Transverse colon (tissue), 4 donors: ENCODE data around the gene ADAM30. TPM values are rescaled to one million over a fixed set of nuclear protein-coding genes. Genes with fewer than 3 reads are reported as not detected.

Experiments
- DNase-seq: peaks from one replicate; pipeline ENCODE4 v3.0.0-alpha.2; 2019
- H3K27ac ChIP-seq, 4 donors: fragments of 200-600 bp; sonication (generic); 2 replicates each; pipeline ENCODE4 v1.5.1; 2016 to 2018; ENCODE audit warnings: inconsistent platforms in 4 of 4
- H3K27me3 ChIP-seq: fragments of 200-600 bp; sonication (generic); 2 replicates; pipeline ENCODE4 v1.5.1; 2017; ENCODE audit warnings: inconsistent platforms
- H3K36me3 ChIP-seq, 4 donors: fragments of 200-600 bp; sonication (generic); 2 replicates each; pipeline ENCODE4 v1.5.1; 2017 to 2019; ENCODE audit warnings: inconsistent platforms in 4 of 4
- H3K4me1 ChIP-seq, 4 donors: fragments of 200-600 bp; sonication (generic); 2 replicates each; pipeline ENCODE4 v1.5.1; 2017 to 2020; ENCODE audit warnings: inconsistent platforms in 4 of 4
- H3K4me3 ChIP-seq, 4 donors: fragments of 200-600 bp; sonication (generic); 1 replicate in 1 of 4; 2 replicates in 3 of 4; pipeline versions ENCODE4 v1.5.1 to v1.6.1; 2017 to 2019; ENCODE audit warnings: inconsistent platforms in 4 of 4
- H3K9me3 ChIP-seq, 2 donors: fragments of 200-600 bp; sonication (generic); 2 replicates each; pipeline ENCODE4 v1.5.1; 2017 to 2019; ENCODE audit warnings: inconsistent platforms in 2 of 2
- CTCF ChIP-seq, 5 experiments: fragments of 200-600 bp in 3 of 5; fragments of 450-650 bp in 2 of 5; sonication (generic) in 3 of 5; IDR thresholded peaks; 1 replicate in 2 of 5; 2 replicates in 3 of 5; pipeline ENCODE4 v1.5.1; 2016 to 2017; ENCODE audit warnings: antibody characterized with exemption in 5 of 5, inconsistent platforms in 3 of 5, mild to moderate bottlenecking in 2 of 5, moderate library complexity in 1 of 5
- EP300 ChIP-seq: sonication (generic); formaldehyde crosslinking; IDR thresholded peaks from one replicate; pipeline ENCODE4 v1.6.1; 2017; ENCODE audit warnings: antibody characterized with exemption, low read depth
- POLR2A ChIP-seq: fragments of 450-650 bp; IDR thresholded peaks from one replicate; pipeline ENCODE4 v1.6.1; 2016; ENCODE audit warnings: antibody characterized with exemption, mild to moderate bottlenecking, moderate library complexity
- POLR2AphosphoS5 ChIP-seq, 3 donors: sonication (generic); formaldehyde crosslinking; IDR thresholded peaks; one replicate each; pipeline ENCODE4 v1.6.1; 2016; ENCODE audit warnings: antibody characterized with exemption in 3 of 3
- WGBS, 2 donors: methylation state at CpG; one replicate each; pipeline ENCODE4 v1.1.5; 2018; ENCODE audit warnings: low coverage in 1 of 2; 5-methylcytosine and 5-hydroxymethylcytosine counted together
- in situ Hi-C, 4 donors: fragments of 200-750 bp; cut with MboI; loops; one replicate each; pipeline versions ENCODE4 v1.15.0 to v1.15.1; 2017; ENCODE audit warnings: low sequenced_read_pairs in 3 of 4, low pct_ligation_motif_present in 1 of 4, low pct_unique_long_range_greater_than_20kb in 1 of 4
- intact Hi-C: fragments of 100-400 bp; cut with DNase I; formaldehyde crosslinking; loops from one replicate; pipeline ENCODE4 v1.15.1; 2023; ENCODE audit warnings: low total_unique reads
- total RNA-seq, 4 donors: library from RNA; depleted of rRNA; stranded (reverse); fragments of >200 nt; gene quantifications; one replicate each; pipeline ENCODE4 v1.1.0, GENCODE V29; 2016

Gene ADAM30
- total RNA-seq, 4 donors from 2014 or later: not detected

DNA sequence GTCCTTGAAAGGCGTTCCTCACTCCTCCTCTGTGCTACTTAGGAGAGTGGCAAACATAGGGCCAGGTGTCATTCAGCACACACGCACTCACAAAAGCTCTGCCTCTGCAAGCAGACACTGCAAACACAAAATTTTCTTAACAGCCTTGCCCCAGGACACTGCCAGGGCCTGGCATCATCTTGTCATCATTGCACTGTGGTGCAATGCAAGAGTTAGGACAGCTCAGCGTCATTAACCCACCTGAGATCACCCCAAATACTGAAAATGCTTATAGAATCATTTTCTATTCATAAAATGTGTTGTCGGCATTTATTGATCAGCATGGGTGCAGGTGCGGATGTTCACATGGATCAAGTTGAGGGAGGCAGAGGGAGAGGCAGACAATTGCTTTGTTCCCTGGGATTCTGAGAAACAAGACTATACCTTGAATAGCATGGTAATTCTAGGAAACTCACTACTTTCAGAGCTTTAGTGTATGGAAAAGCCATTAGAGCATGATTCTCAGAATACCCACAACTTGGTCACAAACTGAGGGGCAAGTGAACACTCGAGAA lies 3.0 kb downstream of the ADAM30 start:
- Histone ChIP-seq H3K9me3 (peaks cover 0 to 5% of the 10 kb centered on the region in 2 donors), H3K27ac (no peak overlapping the region), H3K36me3 (no peaks in the 10 kb centered on the region), H3K4me3 (no peak overlapping the region), H3K27me3 (no peaks in the 10 kb centered on the region), H3K4me1 (no peaks in the 10 kb centered on the region)
- intact Hi-C loops: no loop called here
- in situ Hi-C loops: no loop called here
- no peak for TF ChIP-seq POLR2A
- TF ChIP-seq CTCF (IDR thresholded peaks at IDR 0.05): no peak
- TF ChIP-seq EP300: no peak
- TF ChIP-seq POLR2AphosphoS5 (IDR thresholded peaks at IDR 0.05): no peak
- 78 to 84% methylated on average over 5 to 6 of the region's 6 CpGs for WGBS, 2 donors
- no peak for DNase-seq

DNA sequence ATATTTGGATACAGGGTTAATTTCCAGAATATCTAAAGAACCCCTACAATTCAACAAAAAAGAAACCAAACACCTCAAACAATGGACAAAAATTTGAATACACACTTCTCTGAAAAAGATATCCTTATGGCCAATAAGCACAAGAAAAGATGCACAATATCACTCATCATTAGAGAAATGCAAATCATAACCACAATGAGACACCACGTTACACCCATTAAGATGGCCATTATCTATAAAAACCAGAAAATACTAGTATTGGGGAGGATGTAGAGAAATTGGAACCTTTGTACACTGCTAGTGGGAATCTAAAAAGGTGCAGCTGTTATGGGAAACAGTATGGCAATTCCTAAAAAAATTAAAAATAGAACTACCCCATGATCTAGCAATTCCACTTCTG lies 4.9 kb downstream of the ADAM30 start:
- 57 to 66% methylated on average over 1 of the region's 1 CpG for WGBS, 2 donors
- DNase-seq: no peak
- Histone ChIP-seq H3K4me3 (no peak overlapping the region), H3K9me3 (peaks cover 0 to 5% of the 10 kb centered on the region in 2 donors), H3K27me3 (no peaks in the 10 kb centered on the region), H3K27ac (no peak overlapping the region), H3K4me1 (no peaks in the 10 kb centered on the region), H3K36me3 (no peaks in the 10 kb centered on the region)
- no peak for TF ChIP-seq POLR2A
- TF ChIP-seq POLR2AphosphoS5 (IDR thresholded peaks at IDR 0.05): no peak
- no peak for TF ChIP-seq CTCF (IDR thresholded peaks at IDR 0.05)
- no peak for TF ChIP-seq EP300
- in situ Hi-C loops (no loop called here), intact Hi-C loops (no loop called here)

DNA sequence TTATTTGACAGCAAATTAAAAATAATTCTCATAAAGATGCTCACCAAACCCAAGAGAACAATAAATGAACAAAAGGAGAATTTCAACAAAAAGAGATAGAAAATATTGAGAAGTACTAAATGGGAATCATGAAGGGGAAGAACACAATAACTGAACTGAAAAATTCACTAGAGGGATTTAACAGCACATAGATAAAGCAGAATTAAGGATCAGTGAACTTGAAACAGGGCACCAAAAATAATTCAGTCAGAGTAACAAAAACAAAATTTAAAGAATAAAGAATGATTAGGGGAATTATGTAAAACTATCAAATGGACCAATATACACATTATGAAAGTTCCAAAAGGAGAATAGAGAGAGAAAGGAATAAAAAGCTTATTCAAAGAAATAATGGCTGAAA lies 7.8 kb downstream of the ADAM30 start:
- intact Hi-C loops: no loop called here
- H3K27ac ChIP-seq: no peak overlapping the region
- no peaks in the 10 kb centered on the region for H3K4me1 ChIP-seq
- no peak for DNase-seq
- in situ Hi-C loops: no loop called here
- no peak for TF ChIP-seq POLR2A
- no peak for TF ChIP-seq CTCF (IDR thresholded peaks at IDR 0.05)
- no peak for TF ChIP-seq EP300
- no peak for TF ChIP-seq POLR2AphosphoS5 (IDR thresholded peaks at IDR 0.05)
- H3K36me3 ChIP-seq: no peaks in the 10 kb centered on the region
- peaks cover 0 to 5% of the 10 kb centered on the region in 2 donors for H3K9me3 ChIP-seq
- H3K27me3 ChIP-seq: no peaks in the 10 kb centered on the region
- no peak overlapping the region for H3K4me3 ChIP-seq

- no peak overlapping the region for H3K27ac ChIP-seq
- peaks cover 0 to 3% (median 0%) of the 10 kb centered on the region in 4 donors for H3K4me1 ChIP-seq
- no peaks in the 10 kb centered on the region for H3K27me3 ChIP-seq
- no peak for DNase-seq
- no peaks in the 10 kb centered on the region for H3K36me3 ChIP-seq
- H3K4me3 ChIP-seq: no peak overlapping the region
- in situ Hi-C loops: no loop called here
- H3K9me3 ChIP-seq: peaks cover 0 to 5% of the 10 kb centered on the region in 2 donors
- TF ChIP-seq POLR2AphosphoS5 (IDR thresholded peaks at IDR 0.05) (no peak), CTCF (IDR thresholded peaks at IDR 0.05) (no peak), POLR2A (no peak), EP300 (no peak)
- intact Hi-C loops: no loop called here
These were observed 8.9 kb downstream of the ADAM30 start for GRCh38 chr1:119887427-119887826.
